Breast epithelium (tissue), 3 donors: ENCODE results near the gene LRRC18.

Source experiments
- POLR2A ChIP-seq: fragments of 450-650 bp; IDR thresholded peaks from one replicate; pipeline ENCODE4 v1.6.1; 2016; ENCODE audit warnings: antibody characterized with exemption, mild to moderate bottlenecking, moderate library complexity
- POLR2AphosphoS5 ChIP-seq, 3 donors: sonication (generic); formaldehyde crosslinking; IDR thresholded peaks; one replicate each; pipeline ENCODE4 v1.6.1; 2017; ENCODE audit warnings: antibody characterized with exemption in 3 of 3
- TF ChIP-seq, protein P1 (sequence below), 3 donors: fragments of 450-650 bp; IDR thresholded peaks; one replicate each; pipeline ENCODE4 v1.5.1; 2016 to 2017; ENCODE audit warnings: antibody characterized with exemption in 3 of 3, mild to moderate bottlenecking in 3 of 3, moderate library complexity in 3 of 3

GRCh38 chr10:48958598-48959190, 19.1 kb upstream of the LRRC18 start:
- TF ChIP-seq, protein P1, sequence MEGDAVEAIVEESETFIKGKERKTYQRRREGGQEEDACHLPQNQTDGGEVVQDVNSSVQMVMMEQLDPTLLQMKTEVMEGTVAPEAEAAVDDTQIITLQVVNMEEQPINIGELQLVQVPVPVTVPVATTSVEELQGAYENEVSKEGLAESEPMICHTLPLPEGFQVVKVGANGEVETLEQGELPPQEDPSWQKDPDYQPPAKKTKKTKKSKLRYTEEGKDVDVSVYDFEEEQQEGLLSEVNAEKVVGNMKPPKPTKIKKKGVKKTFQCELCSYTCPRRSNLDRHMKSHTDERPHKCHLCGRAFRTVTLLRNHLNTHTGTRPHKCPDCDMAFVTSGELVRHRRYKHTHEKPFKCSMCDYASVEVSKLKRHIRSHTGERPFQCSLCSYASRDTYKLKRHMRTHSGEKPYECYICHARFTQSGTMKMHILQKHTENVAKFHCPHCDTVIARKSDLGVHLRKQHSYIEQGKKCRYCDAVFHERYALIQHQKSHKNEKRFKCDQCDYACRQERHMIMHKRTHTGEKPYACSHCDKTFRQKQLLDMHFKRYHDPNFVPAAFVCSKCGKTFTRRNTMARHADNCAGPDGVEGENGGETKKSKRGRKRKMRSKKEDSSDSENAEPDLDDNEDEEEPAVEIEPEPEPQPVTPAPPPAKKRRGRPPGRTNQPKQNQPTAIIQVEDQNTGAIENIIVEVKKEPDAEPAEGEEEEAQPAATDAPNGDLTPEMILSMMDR (IDR thresholded peaks at IDR 0.05), result no peak
- TF ChIP-seq POLR2A, result no peak
- no peak for TF ChIP-seq POLR2AphosphoS5 (IDR thresholded peaks at IDR 0.05)
